Measurements from ENCODE around the gene METTL3.
A peak's percentile ranks its signal among the peaks of the same experiment; 100 is the strongest.

Gene METTL3

GRCh38 chr14:21526672-21527317 is 15.7 kb upstream of the METTL3 start:
- peak; percentile 15 for DNase-seq

- DNase-seq, result peak; percentile 87
Observed at GRCh38 chr14:21525962-21526671, 15.0 kb upstream of the METTL3 start, which contains the start of gene SALL2. SALL2 (minus strand) TSS chr14:21526346; CDS start chr14:21526127, 219 bp downstream.

DNA sequence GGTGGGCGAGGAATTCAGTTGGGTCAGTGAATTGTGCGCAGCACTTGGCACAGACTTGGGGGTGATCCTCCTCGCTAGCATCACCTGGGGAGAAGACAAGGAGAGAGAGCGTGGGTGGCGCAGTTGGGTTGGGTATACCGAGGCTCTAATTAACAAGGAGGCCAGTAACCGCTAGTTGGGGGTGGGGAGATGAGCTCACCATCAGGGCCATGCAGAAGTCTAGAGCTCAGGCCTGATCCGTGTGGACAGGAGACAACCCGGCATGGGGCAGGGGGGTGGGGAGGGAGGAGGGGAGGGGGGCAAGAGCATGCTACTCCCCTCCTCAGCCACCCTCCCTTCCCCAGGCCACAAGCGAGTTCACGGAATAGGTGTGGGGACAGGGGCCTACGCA is 14.4 kb upstream of the METTL3 start:
- no peak for DNase-seq

GRCh38 chr14:21524575-21525490 is 13.7 kb upstream of the METTL3 start:
- no peak for DNase-seq

GRCh38 chr14:21523203-21523602 is 12.1 kb upstream of the METTL3 start:
- DNase-seq, result no peak

DNA sequence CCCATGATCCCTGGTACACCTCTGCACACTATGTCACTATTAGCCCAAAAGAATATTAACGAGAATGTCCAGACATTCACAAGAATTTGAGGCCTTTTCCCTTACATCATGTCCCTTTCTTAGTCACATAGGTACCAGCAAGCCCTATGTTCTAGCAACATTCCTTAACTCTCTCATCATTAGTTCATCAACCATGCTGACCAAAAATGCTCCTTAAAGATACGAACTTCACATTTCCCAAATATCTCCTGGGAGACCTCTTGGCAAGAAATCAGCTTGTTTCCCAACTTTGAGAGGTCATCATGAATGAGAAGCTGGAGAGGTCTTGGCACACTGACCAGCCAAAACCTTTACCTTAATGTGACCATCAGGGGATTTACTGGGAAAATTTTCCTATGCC is 10.4 kb upstream of the METTL3 start:
- no peak for DNase-seq

DNA sequence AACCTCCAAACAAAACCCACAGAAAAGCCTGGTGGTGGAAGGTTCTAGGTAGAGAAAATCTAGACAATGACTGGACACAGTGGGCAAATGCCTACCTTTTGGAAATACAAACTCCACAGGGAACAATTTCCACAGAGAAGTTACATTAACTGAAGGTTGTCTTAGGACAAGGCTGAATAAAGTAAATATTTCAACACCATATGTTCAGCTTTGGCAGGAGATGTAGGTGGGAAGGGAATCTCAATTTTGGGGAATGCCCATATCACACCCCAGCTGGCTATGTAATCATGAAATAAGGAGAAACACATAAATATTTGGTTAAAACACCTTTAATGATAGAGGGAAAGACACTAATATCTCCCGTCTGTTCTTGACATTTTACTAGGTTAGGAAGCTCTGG is 9.6 kb upstream of the METTL3 start:
- DNase-seq, result no peak

DNA sequence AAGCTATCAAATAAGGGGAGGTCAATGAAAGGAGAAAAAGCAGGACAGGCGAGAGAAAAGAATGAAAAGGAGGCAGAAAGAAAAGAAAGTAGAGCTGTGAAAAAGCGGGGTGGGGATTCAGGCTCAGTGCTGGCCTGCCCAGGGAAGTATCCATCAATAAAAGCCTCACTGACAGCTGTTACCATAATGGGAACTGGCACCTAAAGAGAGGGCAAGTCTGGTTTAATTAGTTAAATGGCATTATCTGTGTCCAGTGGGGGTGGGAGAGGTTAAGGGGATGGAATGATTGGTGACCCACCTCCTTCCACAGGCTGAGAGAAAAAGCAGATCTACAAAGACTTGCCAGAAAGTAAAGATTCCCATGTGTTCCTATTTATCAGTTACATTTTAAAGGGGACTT is 7.6 kb upstream of the METTL3 start:
- no peak for DNase-seq

DNA sequence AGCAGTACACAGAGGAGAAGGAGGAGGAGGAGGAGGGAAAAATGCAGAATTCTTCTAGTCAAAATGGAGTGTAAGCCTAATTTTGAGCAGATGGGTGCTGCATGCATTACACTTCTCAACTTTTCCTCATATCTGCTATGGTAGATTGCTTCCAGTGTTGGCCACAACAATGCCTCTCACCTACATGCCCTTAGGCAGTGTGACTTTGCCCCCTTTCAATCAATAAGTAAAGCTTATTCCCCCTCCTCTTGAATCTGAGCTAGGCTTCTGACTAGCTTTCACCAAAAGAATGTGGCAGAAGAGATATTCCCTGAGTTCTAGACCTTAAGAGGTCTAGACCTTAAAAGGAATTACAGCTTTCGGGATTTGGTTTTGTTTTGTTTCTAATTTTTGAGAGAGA is 3.2 kb upstream of the METTL3 start:
- no peak for DNase-seq

DNA sequence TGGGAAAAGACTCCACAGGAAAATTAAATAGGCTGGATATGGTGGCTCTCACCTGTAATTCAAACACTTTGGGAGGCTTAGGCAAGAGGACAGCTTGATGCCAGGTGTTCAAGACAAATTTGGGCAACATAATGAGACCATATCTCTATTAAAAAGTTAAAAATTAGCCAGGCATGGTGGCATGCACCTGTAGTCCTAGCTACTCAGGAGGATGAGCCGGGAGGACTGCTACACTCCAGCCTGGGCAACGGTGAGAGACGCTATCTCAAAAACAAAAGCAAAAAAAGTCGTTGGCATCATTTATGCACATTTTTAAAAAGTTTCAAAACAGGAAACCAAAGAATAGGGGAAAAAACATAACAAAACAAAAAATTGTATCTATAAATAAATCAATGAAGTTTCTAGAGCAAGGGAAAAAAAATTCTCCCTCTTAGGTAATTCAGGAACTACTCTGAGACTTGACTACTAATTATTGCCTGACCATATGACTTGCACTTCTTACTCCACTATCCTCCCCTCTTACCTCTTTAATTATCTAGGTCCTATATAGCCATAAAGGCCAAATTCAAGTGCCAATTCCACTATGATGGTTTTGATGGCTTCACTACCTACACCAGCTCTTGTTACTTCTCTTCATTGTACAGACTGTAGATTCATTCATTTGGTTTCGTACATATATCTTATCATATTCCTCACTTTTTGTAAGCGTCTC is 1.6 kb downstream of the METTL3 start:
- no peak for DNase-seq

DNA sequence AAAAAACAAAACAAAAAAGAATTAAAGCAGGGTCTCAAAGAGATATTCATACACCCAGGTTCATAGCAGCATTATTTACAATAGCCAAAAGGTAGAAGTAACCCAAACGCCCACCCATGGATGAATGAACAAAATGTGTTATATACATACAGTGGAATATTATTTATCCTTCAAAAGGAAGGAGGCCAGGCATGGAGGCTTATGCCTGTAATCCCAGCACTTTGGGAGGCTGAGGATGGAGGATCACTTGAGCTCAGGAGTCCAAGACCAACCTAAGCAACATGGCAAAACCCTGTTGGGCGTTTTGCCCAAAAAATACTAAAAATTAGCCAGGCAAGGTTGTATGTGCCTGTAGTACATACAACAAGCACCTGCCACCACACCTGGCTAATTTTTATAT is 4.6 kb downstream of the METTL3 start:
- DNase-seq, result no peak

DNA sequence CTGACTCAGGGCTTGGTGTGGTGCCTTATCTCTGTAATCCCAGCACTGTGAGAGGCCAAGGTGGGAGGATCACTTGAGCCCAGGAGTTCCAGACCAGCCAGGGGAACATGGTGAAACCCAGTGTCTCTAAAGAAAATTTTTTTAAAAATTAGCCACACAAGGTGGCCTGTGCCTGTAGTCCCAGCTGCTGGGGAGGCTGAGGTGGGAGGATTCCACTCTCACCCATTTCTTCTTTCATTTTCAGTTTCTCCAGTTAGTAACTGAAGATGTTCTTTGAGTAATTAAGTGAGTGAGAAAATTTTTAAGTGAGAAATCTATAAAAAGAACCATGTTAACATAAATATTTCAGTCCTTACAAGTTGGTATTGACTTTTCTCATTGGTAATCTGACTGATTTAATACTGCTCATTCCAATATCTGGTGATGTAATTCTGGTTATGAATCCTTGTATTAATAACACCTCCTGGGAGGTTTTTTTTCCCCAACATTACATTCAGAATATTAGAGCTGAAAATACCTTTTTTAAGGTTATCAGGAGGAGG is 6.1 kb downstream of the METTL3 start:
- DNase-seq, result no peak

DNA sequence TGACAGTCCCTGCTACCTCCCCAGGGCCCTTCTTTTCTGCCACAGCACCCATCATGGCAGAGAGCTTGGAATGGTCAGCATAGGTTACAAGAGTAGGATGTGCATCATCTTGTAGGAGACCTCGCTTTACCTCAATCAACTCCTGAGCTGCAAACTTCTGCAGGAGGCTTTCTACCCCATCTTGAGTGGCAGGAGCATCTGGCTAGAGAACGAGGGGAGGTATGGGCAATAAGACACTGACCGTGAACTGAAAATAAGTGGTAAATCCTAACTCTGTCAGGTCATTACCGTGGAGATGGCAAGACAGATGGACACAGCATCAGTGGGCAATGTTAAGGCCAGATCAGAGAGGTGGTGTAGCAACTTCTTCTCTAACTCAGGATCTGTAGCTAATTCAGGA is 7.8 kb downstream of the METTL3 start:
- no peak for DNase-seq

DNA sequence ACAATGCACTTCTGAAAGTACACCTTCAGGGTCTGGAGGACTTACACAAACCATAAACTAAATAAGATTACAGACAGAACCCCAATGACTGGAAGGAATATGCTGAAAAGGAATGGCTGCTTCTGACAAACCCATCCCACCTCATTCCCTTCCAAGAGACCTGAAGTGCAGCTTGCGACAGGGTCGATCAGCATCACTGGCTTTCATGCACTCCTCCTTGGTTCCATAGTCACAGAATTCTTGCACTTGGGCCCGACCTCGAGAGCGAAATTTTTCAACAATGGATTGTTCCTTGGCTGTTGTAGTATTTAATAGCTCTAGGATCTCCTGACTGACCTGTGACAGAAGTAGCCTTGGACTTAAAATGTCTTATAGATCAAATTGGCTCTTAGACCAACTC is 9.6 kb downstream of the METTL3 start:
- no peak for DNase-seq

DNA sequence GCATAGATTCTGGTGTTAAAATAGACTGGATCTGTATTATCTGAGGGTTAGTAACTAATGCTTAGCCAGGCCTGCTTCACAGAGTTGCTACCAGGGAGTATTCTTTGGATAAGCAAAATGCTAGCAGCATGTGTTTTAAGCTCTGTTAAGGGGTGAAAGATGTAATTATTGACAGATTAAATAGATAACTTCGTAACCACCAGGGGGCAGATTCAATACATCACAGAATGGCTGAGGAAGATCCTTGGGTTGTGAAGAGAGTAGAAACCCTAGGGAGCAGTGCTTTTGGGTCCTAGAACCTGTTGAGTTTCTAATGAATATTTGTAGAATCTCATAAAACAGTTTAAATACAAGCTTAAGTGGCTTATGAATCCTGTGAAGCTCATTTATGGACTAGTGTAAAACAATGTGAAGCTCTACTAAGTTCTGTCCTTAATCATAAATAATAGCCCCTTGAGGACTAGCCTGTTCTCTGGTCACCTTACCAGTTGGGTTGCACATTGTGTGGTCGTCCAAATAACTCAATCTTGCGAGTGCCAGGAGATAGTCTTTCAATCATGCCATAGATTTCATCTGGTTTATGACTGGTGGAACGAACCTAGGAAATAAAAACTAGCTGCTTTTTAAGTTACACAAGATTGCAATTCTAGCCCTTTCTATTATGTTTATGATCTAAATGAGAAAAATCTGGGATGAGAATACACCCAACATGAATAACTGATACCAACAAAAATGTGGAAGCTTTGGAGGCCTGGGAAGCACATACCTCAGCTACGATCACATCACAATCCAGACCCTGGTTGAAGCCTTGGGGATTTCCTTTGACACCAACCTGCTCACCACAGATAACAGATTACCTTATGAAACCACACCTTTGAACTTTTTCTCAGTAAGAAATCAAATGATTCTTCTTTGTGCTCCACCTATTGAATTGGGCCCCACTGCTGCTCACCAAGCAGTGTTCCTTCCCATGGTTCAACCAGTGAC is 12.3 kb downstream of the METTL3 start:
- DNase-seq, result peak; percentile 30

- no peak for DNase-seq
Observed at GRCh38 chr14:21496453-21496852, 14.7 kb downstream of the METTL3 start.

DNA sequence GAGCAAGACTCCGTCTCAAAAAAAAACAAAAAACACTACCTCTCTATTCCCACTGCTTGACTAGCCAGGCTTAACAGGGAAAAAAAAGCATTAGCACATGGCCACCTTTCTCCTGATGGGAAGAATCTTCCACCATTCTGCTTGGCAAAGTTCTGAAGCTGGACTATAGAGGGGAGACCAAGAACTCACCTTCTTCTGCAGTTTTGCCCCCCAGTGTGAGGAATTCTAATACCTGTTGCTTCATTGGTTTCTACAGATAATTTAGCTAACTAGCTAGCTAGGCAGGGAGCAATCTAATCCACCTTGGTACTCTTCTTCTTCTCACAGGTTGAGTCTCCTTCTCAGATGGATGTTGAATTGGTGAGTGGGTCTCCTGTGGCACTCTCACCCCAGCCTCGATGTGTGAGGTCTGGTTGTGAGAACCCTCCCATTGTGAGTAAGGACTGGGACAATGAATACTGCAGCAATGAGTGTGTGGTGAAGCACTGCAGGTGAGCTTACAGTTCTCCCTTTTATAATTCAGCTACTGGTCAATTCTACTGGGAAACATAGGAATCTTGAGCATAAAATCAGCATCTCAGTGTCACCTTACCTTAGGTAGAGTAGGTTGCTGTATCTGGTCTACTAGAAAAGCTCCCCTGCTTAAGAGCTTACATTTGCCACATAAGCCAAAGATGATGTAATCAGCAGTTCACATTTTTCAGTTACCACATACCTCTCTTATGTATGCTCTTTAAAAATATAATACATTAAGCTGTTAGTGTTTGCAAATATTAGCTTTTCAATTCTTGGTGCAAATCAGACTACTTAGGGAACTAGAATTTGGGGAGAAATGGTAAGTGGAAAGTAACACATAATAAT is 16.0 kb downstream of the METTL3 start:
- DNase-seq, result no peak

- DNase-seq, result no peak
Observed at GRCh38 chr14:21486640-21487087, 24.5 kb downstream of the METTL3 start.

DNA sequence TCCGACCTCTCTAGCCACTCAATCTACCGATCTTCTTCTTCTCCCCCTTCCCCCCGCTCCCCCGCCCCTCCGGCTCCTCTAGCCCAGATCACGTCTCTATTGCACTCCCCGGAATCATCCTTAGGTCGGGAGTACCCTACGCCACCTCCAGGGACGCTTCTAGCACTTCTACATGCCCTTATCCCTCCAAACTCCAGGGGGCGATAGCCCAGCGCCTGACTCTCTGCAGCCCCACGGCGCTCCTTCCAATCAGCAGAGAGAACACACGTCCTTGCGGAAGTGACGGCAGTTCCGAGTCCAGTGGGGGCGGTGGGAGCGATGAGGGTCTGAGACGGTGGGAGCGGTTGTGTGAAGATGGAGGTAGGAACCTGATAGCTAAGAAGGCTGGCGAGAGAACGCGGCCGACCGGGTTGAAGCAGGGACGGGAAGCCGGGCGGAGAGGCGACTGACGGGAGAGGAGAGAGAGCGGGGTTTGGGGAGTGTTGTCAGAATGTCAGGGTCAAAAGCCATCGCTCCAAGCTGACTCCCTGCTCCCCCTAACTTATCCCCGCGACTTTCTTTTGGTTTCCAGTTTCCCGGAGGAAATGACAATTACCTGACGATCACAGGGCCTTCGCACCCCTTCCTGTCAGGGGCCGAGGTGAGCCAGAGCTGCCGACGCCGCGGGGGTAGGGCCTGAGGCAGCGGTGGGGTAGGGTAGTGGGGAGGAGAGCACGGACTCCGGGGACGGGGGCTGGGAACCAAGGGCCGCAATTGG is 34.0 kb downstream of the METTL3 start, which contains the start of the genes RAB2B and TOX4:
Gene RAB2B, minus strand, starts transcription at position 35 of the 757 bp plus-strand sequence. CDS start 87 bp downstream, outside the sequence.
Gene TOX4, plus strand, starts transcription at position 271 of the 757 bp plus-strand sequence. Its CDS starts 84 bp downstream, at position 355.
- DNase-seq, result peak; percentile 97

Data from NCI-H1417 treated with DMSO at 0.1 percent for 48 hours (cell line).